GM23338 (cell line): ENCODE measurements around the gene UBAC2.

Experiments
- CREB1 ChIP-seq: fragments of 250-450 bp; sonication (Bioruptor Pico); IDR thresholded peaks from 2 replicates; pipeline ENCODE4 v1.5.0; 2020; ENCODE audit warnings: low read depth, mild to moderate bottlenecking, moderate library complexity
- CTCF ChIP-seq, 2 experiments: fragments of 200-600 bp in 1 of 2; sonication (generic) in 1 of 2; conservative IDR thresholded peaks; 2 replicates each; pipeline versions ENCODE4 v1.5.1 to v1.6.1; 2016 to 2017; ENCODE audit warnings: antibody characterized with exemption in 2 of 2, low read depth in 2 of 2, mild to moderate bottlenecking in 2 of 2, moderate library complexity in 1 of 2
- EZH2 ChIP-seq: fragments of 200-600 bp; sonication (generic); IDR thresholded peaks from one replicate; pipeline ENCODE4 v1.8.0; 2017; ENCODE audit warnings: antibody characterized with exemption, mild to moderate bottlenecking, low read depth; ENCODE audit not compliant: unreplicated experiment
- EZH2phosphoT487 ChIP-seq: fragments of 200-600 bp; sonication (generic); IDR thresholded peaks from one replicate; pipeline ENCODE4 v1.8.1; 2018; ENCODE audit warnings: antibody characterized with exemption; ENCODE audit not compliant: unreplicated experiment
- JUNB ChIP-seq: IDR thresholded peaks from one replicate; pipeline ENCODE4 v1.6.1; 2016; ENCODE audit warnings: antibody characterized with exemption; ENCODE audit not compliant: unreplicated experiment
- POLR2AphosphoS5 ChIP-seq: IDR thresholded peaks from 2 replicates; pipeline ENCODE4 v1.6.1; 2016; ENCODE audit warnings: antibody characterized with exemption, low read depth
- REST ChIP-seq: IDR thresholded peaks from one replicate; pipeline ENCODE4 v1.6.1; 2018; ENCODE audit warnings: antibody characterized with exemption; ENCODE audit not compliant: unreplicated experiment
- ZNF331 ChIP-seq: fragments of 250-450 bp; sonication (Bioruptor Pico); IDR thresholded peaks from 2 replicates; pipeline ENCODE4 v1.5.0; 2020; ENCODE audit warnings: low read depth, mild to moderate bottlenecking, moderate library complexity
- TF ChIP-seq, protein P1 (sequence below): IDR thresholded peaks from 2 replicates; pipeline ENCODE4 v1.6.1; 2016; ENCODE audit warnings: antibody characterized with exemption

DNA sequence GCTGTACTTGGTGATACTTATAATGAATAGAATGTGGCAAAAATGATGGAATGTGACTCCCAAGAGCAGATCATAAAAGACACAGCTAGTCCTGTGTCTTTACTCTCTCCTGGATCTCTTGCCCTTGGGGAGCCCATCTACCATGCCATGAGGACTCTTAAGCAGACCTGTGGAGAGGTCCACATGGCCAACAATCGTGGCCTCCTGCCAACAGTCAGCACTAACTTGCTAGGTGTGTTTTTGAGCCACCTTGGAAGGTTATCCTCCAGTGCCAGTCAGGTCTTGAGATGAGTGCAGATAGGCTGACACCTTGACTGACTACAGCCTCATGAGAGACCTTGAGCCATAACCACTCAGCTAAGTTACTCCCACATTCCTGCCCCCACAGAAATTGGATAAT lies 128.8 kb downstream of the UBAC2 start:
- TF ChIP-seq, protein P1, sequence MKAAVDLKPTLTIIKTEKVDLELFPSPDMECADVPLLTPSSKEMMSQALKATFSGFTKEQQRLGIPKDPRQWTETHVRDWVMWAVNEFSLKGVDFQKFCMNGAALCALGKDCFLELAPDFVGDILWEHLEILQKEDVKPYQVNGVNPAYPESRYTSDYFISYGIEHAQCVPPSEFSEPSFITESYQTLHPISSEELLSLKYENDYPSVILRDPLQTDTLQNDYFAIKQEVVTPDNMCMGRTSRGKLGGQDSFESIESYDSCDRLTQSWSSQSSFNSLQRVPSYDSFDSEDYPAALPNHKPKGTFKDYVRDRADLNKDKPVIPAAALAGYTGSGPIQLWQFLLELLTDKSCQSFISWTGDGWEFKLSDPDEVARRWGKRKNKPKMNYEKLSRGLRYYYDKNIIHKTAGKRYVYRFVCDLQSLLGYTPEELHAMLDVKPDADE = no peak
- TF ChIP-seq CTCF (conservative IDR thresholded peaks at IDR 0.05; ENCODE audit: low read depth in 2 of 2) (no peak), EZH2phosphoT487 (no peak), JUNB (no peak), ZNF331 (no peak), CREB1 (CRISPR knock-in tag) (no peak), EZH2 (no peak), POLR2AphosphoS5 (no peak), REST (no peak)
